HepG2 (cell line): ENCODE data around the gene RHBDD1. TPM values are rescaled to one million over a fixed set of nuclear protein-coding genes. Genes with fewer than 3 reads are reported as not detected.

Experiments used
- AGO1 ChIP-seq: fragments of 200-400 bp; formaldehyde crosslinking; IDR thresholded peaks from 2 replicates; pipeline ENCODE4 v1.6.1; 2017; ENCODE audit warnings: mild to moderate bottlenecking, low read depth, low read length, moderate library complexity; ENCODE audit not compliant: poor library complexity, severe bottlenecking
- ZNF292 ChIP-seq: sonication (generic); formaldehyde crosslinking; IDR thresholded peaks from 2 replicates; pipeline ENCODE4 v1.8.1; 2022; ENCODE audit warnings: mild to moderate bottlenecking, low read depth, missing genetic modification reagents, borderline replicate concordance
- ZSCAN9 ChIP-seq: IDR thresholded peaks from 2 replicates; pipeline ENCODE4 v1.6.1; 2016; ENCODE audit warnings: borderline replicate concordance
- polyA plus RNA-seq, 8 experiments: library from polyadenylated mRNA; depleted of rRNA in 3 of 8; stranded (reverse) in 7 of 8; unstranded in 1 of 8; fragments of >200 nt; fragmentation: Illumina TruSeq in 4 of 8; extraction: Trizol in 4 of 8; gene quantifications; 2 replicates each; pipeline versions ENCODE4 v1.2.1 to v1.2.3, GENCODE V29; 2011 to 2016; ENCODE audit warnings: low read depth in 4 of 8, missing spikeins in 1 of 8, mixed read lengths in 1 of 8; ENCODE audit not compliant: insufficient read depth in 1 of 8
- total RNA-seq, 5 experiments: library from RNA; depleted of rRNA; stranded (reverse); fragments of >200 nt; fragmentation: Illumina TruSeq; extraction: Trizol; gene quantifications; 2 replicates each; pipeline ENCODE4 v1.2.3, GENCODE V29; 2016; ENCODE audit warnings: low read depth in 1 of 5
- TF ChIP-seq, protein P1 (sequence below): sonication (generic); formaldehyde crosslinking; IDR thresholded peaks from 2 replicates; pipeline ENCODE4 v1.4.0; 2020; ENCODE audit warnings: mild to moderate bottlenecking, missing genetic modification reagents
- TF ChIP-seq, protein P2 (sequence below): sonication (generic); formaldehyde crosslinking; IDR thresholded peaks from 2 replicates; pipeline ENCODE4 v1.4.0; 2020; ENCODE audit warnings: missing genetic modification reagents
- TF ChIP-seq, protein P3 (sequence below): sonication (generic); formaldehyde crosslinking; IDR thresholded peaks from 2 replicates; pipeline ENCODE4 v1.4.0; 2020; ENCODE audit warnings: mild to moderate bottlenecking, missing genetic modification reagents
- TF ChIP-seq, protein P4 (sequence below): sonication (generic); formaldehyde crosslinking; IDR thresholded peaks from 2 replicates; pipeline ENCODE4 v1.4.0; 2020; ENCODE audit warnings: missing genetic modification reagents, mild to moderate bottlenecking, borderline replicate concordance
- TF ChIP-seq, protein P5 (sequence below): sonication (generic); formaldehyde crosslinking; IDR thresholded peaks from 2 replicates; pipeline ENCODE4 v1.5.1; 2020; ENCODE audit warnings: mild to moderate bottlenecking, missing genetic modification reagents, moderate library complexity
- TF ChIP-seq, protein P6 (sequence below): sonication (generic); formaldehyde crosslinking; IDR thresholded peaks from 2 replicates; pipeline ENCODE4 v1.4.0; 2020; ENCODE audit warnings: missing genetic modification reagents

RHBDD1 gene
- total and polyA plus RNA-seq, 2 of the 13 experiments (the other 11 are each of a cell fraction or from before 2014, with no cell fraction given), result 8.2 to 9.5 TPM

DNA sequence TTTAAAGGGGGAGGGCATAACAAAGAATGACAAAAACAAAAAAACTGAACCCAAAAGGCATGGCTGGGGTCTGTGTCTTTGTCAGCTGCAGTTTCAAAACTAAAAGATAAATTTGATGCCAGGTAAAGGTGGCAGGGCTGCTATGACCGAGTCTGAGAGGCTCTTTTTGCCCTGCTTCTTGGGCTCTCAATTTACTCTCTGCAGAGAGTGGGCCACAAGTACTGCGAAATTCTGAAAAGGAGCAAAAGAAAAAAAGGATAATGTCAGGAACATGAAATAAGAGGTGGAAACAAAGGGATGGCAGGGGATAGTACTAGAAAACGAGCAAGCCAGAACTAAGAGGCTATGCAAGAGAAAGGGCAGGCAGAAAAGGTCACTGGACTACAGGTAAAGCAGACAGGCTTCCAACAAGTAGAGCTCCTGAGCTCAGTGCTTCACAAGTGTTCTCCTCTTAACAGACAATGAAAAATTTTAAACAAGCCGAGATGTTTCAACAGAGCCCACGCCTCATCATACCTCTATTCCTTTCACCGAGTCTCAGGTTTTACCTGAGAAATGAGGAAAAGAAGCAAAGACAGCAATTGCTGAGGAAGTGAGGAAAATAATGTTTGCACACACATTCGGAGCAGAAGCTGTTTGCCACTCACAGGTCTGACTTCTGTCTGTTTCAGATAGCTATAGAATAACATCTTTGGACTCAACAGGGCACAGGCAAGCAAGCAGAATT, 43.5 kb upstream of the RHBDD1 start (continued):
- TF ChIP-seq, protein P1, sequence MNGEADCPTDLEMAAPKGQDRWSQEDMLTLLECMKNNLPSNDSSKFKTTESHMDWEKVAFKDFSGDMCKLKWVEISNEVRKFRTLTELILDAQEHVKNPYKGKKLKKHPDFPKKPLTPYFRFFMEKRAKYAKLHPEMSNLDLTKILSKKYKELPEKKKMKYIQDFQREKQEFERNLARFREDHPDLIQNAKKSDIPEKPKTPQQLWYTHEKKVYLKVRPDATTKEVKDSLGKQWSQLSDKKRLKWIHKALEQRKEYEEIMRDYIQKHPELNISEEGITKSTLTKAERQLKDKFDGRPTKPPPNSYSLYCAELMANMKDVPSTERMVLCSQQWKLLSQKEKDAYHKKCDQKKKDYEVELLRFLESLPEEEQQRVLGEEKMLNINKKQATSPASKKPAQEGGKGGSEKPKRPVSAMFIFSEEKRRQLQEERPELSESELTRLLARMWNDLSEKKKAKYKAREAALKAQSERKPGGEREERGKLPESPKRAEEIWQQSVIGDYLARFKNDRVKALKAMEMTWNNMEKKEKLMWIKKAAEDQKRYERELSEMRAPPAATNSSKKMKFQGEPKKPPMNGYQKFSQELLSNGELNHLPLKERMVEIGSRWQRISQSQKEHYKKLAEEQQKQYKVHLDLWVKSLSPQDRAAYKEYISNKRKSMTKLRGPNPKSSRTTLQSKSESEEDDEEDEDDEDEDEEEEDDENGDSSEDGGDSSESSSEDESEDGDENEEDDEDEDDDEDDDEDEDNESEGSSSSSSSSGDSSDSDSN, result no peak
- TF ChIP-seq, protein P2, sequence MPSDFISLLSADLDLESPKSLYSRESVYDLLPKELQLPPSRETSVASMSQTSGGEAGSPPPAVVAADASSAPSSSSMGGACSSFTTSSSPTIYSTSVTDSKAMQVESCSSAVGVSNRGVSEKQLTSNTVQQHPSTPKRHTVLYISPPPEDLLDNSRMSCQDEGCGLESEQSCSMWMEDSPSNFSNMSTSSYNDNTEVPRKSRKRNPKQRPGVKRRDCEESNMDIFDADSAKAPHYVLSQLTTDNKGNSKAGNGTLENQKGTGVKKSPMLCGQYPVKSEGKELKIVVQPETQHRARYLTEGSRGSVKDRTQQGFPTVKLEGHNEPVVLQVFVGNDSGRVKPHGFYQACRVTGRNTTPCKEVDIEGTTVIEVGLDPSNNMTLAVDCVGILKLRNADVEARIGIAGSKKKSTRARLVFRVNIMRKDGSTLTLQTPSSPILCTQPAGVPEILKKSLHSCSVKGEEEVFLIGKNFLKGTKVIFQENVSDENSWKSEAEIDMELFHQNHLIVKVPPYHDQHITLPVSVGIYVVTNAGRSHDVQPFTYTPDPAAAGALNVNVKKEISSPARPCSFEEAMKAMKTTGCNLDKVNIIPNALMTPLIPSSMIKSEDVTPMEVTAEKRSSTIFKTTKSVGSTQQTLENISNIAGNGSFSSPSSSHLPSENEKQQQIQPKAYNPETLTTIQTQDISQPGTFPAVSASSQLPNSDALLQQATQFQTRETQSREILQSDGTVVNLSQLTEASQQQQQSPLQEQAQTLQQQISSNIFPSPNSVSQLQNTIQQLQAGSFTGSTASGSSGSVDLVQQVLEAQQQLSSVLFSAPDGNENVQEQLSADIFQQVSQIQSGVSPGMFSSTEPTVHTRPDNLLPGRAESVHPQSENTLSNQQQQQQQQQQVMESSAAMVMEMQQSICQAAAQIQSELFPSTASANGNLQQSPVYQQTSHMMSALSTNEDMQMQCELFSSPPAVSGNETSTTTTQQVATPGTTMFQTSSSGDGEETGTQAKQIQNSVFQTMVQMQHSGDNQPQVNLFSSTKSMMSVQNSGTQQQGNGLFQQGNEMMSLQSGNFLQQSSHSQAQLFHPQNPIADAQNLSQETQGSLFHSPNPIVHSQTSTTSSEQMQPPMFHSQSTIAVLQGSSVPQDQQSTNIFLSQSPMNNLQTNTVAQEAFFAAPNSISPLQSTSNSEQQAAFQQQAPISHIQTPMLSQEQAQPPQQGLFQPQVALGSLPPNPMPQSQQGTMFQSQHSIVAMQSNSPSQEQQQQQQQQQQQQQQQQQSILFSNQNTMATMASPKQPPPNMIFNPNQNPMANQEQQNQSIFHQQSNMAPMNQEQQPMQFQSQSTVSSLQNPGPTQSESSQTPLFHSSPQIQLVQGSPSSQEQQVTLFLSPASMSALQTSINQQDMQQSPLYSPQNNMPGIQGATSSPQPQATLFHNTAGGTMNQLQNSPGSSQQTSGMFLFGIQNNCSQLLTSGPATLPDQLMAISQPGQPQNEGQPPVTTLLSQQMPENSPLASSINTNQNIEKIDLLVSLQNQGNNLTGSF (CRISPR knock-in tag), result no peak
- TF ChIP-seq AGO1, result no peak
- TF ChIP-seq, protein P3, sequence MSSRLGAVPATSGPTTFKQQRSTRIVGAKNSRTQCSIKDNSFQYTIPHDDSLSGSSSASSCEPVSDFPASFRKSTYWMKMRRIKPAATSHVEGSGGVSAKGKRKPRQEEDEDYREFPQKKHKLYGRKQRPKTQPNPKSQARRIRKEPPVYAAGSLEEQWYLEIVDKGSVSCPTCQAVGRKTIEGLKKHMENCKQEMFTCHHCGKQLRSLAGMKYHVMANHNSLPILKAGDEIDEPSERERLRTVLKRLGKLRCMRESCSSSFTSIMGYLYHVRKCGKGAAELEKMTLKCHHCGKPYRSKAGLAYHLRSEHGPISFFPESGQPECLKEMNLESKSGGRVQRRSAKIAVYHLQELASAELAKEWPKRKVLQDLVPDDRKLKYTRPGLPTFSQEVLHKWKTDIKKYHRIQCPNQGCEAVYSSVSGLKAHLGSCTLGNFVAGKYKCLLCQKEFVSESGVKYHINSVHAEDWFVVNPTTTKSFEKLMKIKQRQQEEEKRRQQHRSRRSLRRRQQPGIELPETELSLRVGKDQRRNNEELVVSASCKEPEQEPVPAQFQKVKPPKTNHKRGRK (CRISPR knock-in tag), result no peak
- TF ChIP-seq, protein P4, sequence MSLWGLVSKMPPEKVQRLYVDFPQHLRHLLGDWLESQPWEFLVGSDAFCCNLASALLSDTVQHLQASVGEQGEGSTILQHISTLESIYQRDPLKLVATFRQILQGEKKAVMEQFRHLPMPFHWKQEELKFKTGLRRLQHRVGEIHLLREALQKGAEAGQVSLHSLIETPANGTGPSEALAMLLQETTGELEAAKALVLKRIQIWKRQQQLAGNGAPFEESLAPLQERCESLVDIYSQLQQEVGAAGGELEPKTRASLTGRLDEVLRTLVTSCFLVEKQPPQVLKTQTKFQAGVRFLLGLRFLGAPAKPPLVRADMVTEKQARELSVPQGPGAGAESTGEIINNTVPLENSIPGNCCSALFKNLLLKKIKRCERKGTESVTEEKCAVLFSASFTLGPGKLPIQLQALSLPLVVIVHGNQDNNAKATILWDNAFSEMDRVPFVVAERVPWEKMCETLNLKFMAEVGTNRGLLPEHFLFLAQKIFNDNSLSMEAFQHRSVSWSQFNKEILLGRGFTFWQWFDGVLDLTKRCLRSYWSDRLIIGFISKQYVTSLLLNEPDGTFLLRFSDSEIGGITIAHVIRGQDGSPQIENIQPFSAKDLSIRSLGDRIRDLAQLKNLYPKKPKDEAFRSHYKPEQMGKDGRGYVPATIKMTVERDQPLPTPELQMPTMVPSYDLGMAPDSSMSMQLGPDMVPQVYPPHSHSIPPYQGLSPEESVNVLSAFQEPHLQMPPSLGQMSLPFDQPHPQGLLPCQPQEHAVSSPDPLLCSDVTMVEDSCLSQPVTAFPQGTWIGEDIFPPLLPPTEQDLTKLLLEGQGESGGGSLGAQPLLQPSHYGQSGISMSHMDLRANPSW (CRISPR knock-in tag), result peak; percentile 69; the same call in 1 of the 2 replicates
- TF ChIP-seq, protein P5, sequence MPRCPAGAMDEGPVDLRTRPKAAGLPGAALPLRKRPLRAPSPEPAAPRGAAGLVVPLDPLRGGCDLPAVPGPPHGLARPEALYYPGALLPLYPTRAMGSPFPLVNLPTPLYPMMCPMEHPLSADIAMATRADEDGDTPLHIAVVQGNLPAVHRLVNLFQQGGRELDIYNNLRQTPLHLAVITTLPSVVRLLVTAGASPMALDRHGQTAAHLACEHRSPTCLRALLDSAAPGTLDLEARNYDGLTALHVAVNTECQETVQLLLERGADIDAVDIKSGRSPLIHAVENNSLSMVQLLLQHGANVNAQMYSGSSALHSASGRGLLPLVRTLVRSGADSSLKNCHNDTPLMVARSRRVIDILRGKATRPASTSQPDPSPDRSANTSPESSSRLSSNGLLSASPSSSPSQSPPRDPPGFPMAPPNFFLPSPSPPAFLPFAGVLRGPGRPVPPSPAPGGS, result no peak
- TF ChIP-seq, protein P6, sequence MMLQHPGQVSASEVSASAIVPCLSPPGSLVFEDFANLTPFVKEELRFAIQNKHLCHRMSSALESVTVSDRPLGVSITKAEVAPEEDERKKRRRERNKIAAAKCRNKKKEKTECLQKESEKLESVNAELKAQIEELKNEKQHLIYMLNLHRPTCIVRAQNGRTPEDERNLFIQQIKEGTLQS (CRISPR knock-in tag), result no peak
- no peak for TF ChIP-seq ZSCAN9
- TF ChIP-seq ZNF292 (CRISPR knock-in tag), result no peak
